GM12873 (cell line): ENCODE results near the gene ZBTB43.

ENCODE experiments used
- CTCF ChIP-seq: IDR thresholded peaks from 2 replicates; pipeline ENCODE4 v1.5.1; 2012; ENCODE audit warnings: low read depth, mild to moderate bottlenecking, moderate library complexity, low read length, control low read depth; ENCODE audit not compliant: insufficient read depth; ENCODE audit errors: missing control alignments

Gene ZBTB43

GRCh38 chr9:126804696-126805553, at the start of gene ZBTB43:
ZBTB43 (plus strand) TSS chr9:126805040; CDS start chr9:126832510, 27,470 bp downstream.
- TF ChIP-seq CTCF = no peak

GRCh38 chr9:126755317-126755875, 49.4 kb upstream of the ZBTB43 start:
- TF ChIP-seq CTCF = no peak

- no peak for TF ChIP-seq CTCF
Observed at GRCh38 chr9:126756238-126756637, 48.6 kb upstream of the ZBTB43 start.

GRCh38 chr9:126756876-126757415, 47.9 kb upstream of the ZBTB43 start:
- no peak for TF ChIP-seq CTCF

- TF ChIP-seq CTCF = no peak
Observed at GRCh38 chr9:126758916-126759585, 45.8 kb upstream of the ZBTB43 start.

GRCh38 chr9:126761274-126761673, 43.6 kb upstream of the ZBTB43 start:
- no peak for TF ChIP-seq CTCF
